HL-60/S4 (cell line): Measurements from ENCODE around the gene MMP25.

Experiments used
- in situ Hi-C: fragments of 300-500 bp; cut with MboI; formaldehyde crosslinking; loops from 2 replicates; pipeline ENCODE4 v1.14.3; 2022; ENCODE audit warnings: low sequenced_read_pairs

MMP25 gene

DNA sequence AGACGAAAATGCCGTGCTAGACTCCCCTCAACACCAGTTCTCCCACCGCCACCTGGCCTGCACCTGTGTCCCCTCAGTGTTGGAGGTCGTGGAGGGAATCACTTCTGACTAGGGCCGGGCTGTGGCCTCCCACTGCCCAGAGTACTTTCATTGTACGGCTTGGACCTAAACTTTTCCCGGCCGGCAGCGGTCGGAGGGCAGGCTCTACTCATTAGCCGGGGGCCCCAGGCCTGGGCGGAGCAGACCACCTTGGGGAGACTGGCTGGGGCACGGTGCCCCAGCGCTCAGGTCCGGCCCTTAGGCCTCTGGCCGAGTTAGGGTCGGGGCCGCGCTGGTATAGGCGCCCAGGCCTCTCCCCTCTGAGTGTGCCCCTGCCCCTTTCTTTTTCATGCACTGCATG is 29.0 kb upstream of the MMP25 start:
- in situ Hi-C loops = no loop called here

DNA sequence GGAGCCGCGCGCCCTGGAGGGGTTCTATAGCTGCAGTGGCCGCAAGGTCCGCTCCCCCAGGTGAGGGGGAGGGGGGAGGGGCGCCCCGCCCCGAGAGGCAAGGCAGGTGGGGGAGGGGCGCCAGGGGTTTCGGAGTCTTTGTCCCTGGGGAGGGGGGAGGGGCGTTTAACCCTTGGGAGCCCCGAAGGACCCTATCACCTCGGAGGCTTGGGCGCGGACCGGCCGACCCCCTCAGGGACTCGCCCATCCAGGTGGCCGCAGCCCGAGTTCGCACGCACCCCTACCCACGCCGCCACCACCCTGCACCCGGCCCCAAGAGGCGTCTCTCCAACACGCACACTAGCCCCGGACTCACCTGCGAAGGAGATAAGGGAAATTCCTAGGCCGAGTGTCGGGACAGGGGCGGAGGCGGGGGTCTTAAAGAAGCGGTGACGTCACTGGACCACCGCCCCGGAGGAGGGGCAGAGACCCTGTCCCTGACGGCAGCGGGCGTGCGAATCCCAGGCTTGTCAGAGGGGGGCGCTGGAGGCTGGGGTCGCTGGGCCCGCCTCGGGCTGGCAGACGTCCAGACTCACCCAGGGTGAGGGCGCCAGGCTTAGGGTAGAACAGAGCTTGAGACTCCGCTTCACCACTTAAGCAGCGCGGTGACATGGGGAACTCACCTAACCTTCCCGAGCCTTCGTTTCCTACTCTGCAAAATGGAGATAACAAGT is 28.4 kb upstream of the MMP25 start, which contains the start of gene CLDN6:
TSS of gene CLDN6 (minus strand) at position 390 of the 713 bp plus-strand sequence. CDS start 2,162 bp downstream, outside the sequence.
- in situ Hi-C loops = no loop called here

- in situ Hi-C loops = no loop called here
These were observed 26.6 kb upstream of the MMP25 start for GRCh38 chr16:3019594-3020246.

- in situ Hi-C loops = no loop called here
These were observed 26.1 kb upstream of the MMP25 start, which contains the start of gene TNFRSF12A for GRCh38 chr16:3020247-3020603. TSS of gene TNFRSF12A (plus strand) at chr16:3020368. CDS start at chr16:3020398, 30 bp downstream.

DNA sequence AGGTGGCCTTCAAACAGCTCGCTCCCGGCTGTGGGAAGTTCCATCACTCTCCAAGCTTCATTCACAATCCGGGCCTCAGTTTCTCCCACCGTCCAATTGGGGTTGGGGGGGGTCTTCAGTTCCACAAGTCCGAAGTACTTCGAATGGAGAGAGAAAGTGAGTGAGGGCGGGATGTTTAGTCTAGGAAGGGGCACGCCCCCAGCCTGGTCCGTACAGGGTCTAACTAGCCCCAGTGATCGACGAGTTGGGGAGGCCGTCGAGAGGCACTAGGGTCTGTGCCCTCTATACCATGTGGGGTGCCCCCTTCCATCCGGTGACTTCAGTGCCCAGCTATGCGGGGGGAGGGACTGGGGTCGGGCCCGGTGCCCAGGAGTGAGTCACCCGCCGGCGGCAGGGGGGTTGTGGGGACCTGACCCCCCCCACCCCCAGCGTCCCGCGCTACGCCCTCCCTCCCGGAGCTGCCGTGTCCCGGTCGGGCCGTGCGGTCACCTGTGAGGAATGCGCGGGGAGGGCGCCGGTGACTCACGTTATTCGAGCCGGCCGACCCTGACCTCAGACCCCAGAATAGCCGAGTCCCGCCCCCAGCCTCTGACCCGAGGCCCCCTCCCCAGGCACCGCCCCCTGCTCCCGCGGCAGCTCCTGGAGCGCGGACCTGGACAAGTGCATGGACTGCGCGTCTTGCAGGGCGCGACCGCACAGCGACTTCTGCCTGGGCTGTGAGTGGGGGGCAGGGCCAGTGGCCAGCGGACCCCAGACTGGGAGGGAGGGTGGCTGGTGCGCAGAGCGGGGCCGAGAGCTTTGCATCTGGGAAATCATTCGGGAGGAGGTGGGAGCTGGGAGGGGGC is 25.5 kb upstream of the MMP25 start:
- in situ Hi-C loops = no loop called here

GRCh38 chr16:3021449-3022207 is 24.7 kb upstream of the MMP25 start:
- in situ Hi-C loops = no loop called here

- in situ Hi-C loops = no loop called here
These were observed 24.1 kb upstream of the MMP25 start for GRCh38 chr16:3022208-3022683.

DNA sequence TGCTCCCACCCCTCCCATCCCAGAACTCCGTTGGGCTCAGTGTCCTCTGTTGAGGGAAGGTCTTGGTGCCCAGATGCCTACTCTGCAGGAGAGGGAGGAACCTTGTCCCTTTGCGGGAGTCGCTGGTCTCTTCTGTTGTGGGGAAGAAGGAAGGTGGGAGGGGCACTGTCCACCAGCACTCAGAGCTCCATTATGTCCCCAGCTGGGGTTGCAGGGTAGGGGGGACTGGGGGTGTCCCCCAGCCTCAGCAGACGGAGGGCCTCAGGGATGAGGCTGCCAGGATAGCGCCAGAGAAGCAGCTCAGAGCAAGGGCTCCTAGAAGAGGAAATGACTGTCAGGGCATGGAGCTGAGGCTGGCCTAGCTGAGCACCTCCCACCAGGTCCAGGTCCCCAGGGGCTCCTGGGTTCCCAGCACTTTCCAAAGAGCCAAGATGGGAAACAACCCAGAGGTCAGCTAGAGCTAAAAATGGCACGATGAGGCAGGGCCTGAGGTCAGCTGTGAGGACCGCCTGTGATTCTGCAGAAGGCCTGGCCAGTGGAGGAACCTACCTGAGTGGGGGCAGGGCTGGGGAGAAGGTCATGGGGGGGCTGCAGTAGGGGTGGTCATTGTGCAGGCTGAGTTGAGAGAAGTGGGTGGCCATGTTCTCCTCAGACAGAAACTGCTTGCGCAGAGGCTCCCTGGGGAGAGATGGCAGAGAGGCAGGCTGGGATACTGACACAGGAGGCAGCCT is 23.5 kb upstream of the MMP25 start:
- in situ Hi-C loops = no loop called here

DNA sequence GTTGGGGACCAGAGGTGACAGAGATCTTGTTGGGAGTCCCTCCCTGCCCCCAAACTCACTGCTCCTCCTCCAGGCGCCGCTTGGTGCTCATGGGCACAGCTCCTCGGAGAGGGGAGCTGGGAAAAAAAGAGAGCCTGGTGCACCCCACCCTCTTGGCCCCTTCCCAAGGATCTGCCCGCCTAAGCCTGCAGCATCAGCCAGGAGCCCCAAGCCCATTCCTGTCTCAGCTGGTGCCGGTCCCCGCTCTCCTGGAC is 23.0 kb upstream of the MMP25 start:
- in situ Hi-C loops = no loop called here

DNA sequence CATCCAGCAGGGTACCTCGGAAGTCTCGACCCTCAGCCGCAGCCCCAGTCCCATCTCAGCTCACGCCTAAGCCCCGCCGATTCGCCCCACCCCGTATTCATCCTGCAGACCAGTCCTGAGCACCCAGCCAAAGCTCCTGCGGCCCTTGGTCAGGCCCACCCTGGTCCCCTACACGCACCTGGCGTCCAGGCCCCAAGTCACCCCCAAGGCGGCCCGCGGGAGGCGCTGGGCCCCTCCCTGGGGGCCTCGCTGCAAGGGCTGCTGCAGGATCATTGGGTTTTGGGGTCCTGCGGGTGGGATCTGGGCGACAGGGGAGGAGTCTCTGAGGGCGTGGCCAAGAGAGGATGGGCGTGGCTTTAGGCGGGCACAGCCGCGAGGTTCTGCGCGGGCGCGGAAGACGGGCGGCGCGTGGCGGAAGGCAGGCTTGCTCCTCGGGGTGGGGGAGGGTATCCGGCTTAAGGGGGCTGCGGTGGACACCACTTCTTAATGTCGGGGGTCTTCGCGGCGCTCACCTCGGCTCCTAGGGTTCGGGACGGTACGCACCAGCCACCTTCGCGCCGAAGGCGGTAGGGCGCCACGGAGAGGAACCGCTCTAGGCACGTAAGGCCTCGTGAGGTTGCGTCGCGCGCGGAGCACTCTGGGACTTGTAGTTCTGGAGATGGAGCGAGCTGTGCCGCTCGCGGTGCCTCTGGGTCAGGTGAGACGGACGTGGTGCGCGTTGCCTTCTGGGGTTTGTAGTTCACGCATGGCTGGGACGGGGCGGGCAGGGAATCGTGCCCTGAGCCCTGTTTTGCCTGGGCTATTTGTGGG is 22.5 kb upstream of the MMP25 start, which contains the start of the genes HCFC1R1 and THOC6:
TSS of gene HCFC1R1 (minus strand) at position 274 of the 810 bp plus-strand sequence. CDS start at position 273, 1 bp downstream.
TSS of gene THOC6 (plus strand) at position 367 of the 810 bp plus-strand sequence. CDS start at position 659, 292 bp downstream.
- in situ Hi-C loops = no loop called here

DNA sequence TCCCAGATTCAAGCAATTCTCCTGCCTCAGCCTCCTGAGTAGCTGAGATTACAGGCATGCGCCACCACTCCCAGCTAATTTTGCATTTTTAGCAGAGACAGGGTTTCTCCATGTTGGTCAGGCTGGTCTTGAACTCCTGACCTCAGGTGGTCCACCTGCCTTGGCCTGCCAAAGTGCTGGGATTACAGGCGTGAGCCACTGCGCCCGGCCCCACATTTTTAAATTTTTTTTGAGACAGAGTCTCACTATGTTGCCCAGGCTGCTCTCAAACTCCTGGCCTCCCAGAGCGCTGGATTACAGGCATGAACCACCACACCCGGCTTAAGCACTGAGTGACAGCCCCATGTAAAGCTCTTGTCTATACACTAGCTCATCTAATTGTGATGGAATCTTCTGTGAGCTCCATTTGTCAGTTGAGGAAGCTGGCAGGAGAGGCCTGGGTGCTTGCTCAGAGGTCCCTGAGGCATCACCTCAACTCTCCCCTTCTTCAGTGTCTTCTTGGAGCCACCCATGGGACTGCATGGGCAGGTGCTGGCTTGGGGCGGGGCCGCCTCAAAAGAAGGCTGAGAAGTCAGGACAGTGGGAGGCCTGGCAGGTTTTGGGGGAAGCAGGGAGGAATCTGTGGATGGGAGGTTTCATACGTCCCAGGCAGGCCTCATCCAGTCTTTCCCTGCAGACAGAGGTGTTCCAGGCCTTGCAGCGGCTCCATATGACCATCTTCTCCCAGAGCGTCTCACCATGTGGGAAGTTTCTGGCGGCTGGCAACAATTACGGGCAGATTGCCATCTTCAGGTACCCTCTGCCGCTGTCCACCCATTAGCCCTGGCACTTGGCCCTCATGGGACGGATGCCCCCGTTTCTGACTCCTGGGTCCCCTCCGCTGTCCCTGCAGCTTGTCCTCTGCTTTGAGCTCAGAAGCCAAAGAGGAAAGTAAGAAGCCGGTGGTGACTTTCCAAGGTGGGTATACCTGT is 21.0 kb upstream of the MMP25 start:
- in situ Hi-C loops = no loop called here

DNA sequence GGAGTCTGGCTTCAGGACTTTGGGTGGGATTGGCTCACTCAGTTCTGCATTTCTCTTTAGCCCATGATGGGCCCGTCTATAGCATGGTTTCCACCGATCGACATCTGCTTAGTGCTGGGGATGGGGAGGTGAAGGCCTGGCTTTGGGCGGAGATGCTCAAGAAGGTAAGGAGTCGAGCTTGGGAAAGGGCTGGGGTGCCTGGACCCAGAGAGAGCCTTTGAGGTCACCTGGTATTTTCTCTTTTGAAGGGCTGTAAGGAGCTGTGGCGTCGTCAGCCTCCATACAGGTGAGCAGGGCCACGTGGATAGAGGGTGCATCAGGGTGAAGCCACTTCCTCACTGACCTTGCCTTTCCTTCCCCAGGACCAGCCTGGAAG is 20.4 kb upstream of the MMP25 start:
- in situ Hi-C loops = no loop called here

- in situ Hi-C loops = no loop called here
These were observed 19.5 kb upstream of the MMP25 start for GRCh38 chr16:3026609-3027488.

GRCh38 chr16:3027489-3027795 is 18.9 kb upstream of the MMP25 start:
- in situ Hi-C loops = no loop called here

DNA sequence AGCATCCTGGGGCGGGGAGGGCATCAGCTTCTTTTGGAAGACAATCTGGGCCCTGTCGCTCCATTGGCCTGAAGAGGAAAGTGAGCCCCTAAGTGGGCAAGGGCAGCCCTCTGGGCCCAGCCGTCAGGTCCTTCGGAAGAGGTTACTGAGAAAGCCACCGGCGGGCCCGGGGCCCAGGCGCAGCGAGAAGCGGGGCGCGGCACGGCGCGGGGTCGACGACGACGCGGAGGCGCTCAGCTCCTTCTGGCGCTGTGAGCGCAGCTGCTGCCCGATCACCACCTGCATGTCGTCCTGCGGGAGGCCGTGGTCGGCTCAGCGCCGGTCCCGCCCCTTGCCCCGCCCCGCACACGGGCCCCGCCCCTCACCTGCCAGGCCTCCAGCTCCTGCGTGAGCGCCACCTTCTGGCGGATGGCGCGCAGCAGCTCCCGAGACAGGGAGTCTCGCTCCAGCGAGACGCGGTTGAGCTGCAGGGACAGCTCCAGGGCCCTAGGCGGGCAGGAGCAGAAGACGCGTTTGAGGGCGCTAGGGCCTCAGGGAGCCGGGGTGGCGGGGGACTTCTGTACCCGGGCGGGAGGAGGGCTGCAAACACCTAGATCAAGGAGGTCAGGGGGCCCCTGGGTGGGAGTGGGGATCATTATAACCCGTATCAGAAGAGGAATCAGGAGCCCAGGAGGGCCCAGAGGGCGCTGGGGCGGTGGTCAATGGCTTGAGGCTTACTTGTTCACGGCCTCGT is 18.2 kb upstream of the MMP25 start:
- in situ Hi-C loops = no loop called here

GRCh38 chr16:3028716-3029319 is 17.5 kb upstream of the MMP25 start:
- in situ Hi-C loops = no loop called here
